ENCODE results near the gene PPP1R3E. TPM values are rescaled to one million over a fixed set of nuclear protein-coding genes. Genes with fewer than 3 reads are reported as not detected.

Gene PPP1R3E
- total RNA-seq, result 16.9 TPM
- long read RNA-seq, partial matches to known transcripts, result 0 of 9 reads
- long read RNA-seq, other reads (novel, unspliced or antisense), result 9 of 9 reads

GRCh38 chr14:23302290-23303225 is at the start of gene PPP1R3E:
PPP1R3E (minus strand) TSS chr14:23302859; CDS start chr14:23302576, 283 bp downstream.
- H3K27me3 ChIP-seq (ENCODE audit: low read depth), result no peaks in the 10 kb centered on the region
- no peak for TF ChIP-seq CTCF (IDR thresholded peaks at IDR 0.05)
- ATAC-seq (peak; percentile 66 to 68), DNase-seq (peak; percentile 83)
- peak within 1 kb of the TSS; percentile 96 for H3K27ac ChIP-seq
- H3K4me1 ChIP-seq, result peaks cover 51% of the 10 kb centered on the region
- peak within 1 kb of the TSS; percentile 78 for H3K4me3 ChIP-seq
- peaks cover 11% of the 10 kb centered on the region for H3K36me3 ChIP-seq
- intact Hi-C loops (cut with DNase I), result no loop called here
- no peaks in the 10 kb centered on the region for H3K9me3 ChIP-seq

- DNase-seq, result no peak
- peak; percentile 34 to 50 for ATAC-seq
- Histone ChIP-seq H3K27ac (no peak overlapping the region), H3K9me3 (no peaks in the 10 kb centered on the region), H3K27me3 (ENCODE audit: low read depth) (peaks cover 23% of the 10 kb centered on the region), H3K36me3 (peaks cover under 1% of the 10 kb centered on the region), H3K4me3 (peak overlapping the region; percentile 74), H3K4me1 (peaks cover 18% of the 10 kb centered on the region)
- intact Hi-C loops (cut with DNase I), result no loop called here
- TF ChIP-seq CTCF (IDR thresholded peaks at IDR 0.05), result no peak
These were observed 49.2 kb upstream of the PPP1R3E start for GRCh38 chr14:23351681-23352505.

GRCh38 chr14:23349156-23349845 is 46.6 kb upstream of the PPP1R3E start:
- ATAC-seq, result no peak
- no peak for DNase-seq
- Histone ChIP-seq H3K9me3 (no peaks in the 10 kb centered on the region), H3K27ac (no peak overlapping the region), H3K27me3 (ENCODE audit: low read depth) (peaks cover 23% of the 10 kb centered on the region), H3K36me3 (no peaks in the 10 kb centered on the region), H3K4me1 (peaks cover 18% of the 10 kb centered on the region), H3K4me3 (no peak overlapping the region)
- TF ChIP-seq CTCF (IDR thresholded peaks at IDR 0.05), result no peak
- intact Hi-C loops (cut with DNase I), result no loop called here

- intact Hi-C loops (cut with DNase I), result no loop called here
These were observed 45.6 kb upstream of the PPP1R3E start for GRCh38 chr14:23348297-23348655.

More at GRCh38 chr14:23348297-23348655, 45.6 kb upstream of the PPP1R3E start:
- Histone ChIP-seq H3K27ac (no peak overlapping the region), H3K9me3 (no peaks in the 10 kb centered on the region), H3K27me3 (ENCODE audit: low read depth) (peaks cover 23% of the 10 kb centered on the region), H3K4me3 (no peak overlapping the region), H3K4me1 (peaks cover 17% of the 10 kb centered on the region), H3K36me3 (no peaks in the 10 kb centered on the region)
- TF ChIP-seq CTCF (IDR thresholded peaks at IDR 0.05), result no peak
- DNase-seq, result no peak
- no peak for ATAC-seq
